Fibroblast of skin of left biceps (primary cell): ENCODE results near the gene INAVA.

Source experiments
- DNase-seq, 2 experiments: peaks; one replicate each; pipeline ENCODE4 v3.0.0-alpha.2; 2013; ENCODE audit warnings: low read depth in 2 of 2

INAVA gene

DNA sequence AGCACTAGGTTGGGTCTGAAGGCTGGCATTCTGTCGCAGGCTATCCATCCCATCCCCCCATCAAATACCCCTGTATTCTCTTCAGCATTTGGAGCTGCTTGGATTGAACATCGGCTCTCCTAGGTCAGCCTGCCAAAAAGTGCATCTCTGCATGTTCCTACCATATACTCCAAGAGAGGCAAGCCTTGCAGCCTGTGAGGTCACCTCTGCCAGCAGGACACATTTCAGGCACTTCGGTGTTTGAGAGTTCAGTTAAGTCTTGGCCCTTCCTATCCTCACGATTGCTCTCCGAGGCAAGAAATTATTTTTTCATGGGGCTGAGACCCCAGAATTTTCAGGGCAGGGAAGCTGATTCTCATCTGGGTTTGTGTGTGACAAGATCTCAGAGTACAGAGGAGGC, 19.3 kb upstream of the INAVA start:
- no peak for DNase-seq

DNA sequence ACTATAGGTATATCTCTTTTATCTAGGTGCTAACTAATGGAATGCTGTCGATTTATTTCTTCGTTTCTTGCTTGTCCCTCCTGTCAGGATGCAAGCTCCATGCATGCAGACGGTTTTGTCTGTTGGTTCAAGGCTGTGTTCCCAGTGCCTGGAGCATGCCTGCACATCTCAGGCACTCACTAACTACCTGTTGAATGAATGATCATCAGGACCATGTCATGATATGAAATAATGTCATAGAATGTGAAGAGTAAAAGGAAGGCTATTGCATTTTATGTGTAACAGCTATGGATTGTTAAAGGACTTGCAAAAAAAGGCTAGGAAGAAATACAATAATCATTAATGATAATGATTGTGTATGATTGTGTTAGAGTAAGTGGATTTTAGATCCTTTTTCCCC, 17.7 kb upstream of the INAVA start:
- DNase-seq, result no peak

DNA sequence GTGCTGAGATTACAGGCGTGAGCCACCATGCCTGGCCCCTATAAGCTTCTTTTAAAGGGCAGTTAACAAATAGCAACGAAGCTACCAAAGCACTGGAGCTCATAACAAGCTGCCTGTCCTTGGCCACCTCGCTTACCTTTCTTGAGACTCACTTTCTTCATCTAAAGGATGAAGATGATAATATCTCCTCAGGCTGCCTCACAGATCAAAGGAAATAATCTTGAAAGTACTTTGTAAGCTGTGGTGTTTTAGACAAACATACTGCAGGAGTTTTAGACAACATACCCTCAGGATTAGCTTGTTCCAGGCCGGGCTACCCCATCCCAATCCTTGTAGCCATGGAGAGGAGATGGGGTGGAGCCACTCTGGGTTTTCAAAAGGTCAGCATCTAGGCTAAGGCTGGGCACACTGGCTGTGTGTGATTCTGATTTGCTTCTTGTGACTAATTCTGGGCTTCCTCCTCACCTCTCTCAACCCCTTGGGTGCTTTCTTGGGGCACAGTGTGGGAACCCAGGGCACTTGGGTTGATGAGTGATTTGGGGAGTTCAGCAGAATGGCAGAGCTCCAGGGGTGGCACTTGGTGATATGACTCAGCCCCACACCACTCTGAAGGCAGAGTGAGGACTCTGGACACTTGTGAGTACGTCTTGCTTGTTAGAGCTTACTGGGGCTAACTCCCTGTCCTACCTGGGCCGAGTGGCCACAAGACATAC, 16.7 kb upstream of the INAVA start:
- DNase-seq, result no peak

DNA sequence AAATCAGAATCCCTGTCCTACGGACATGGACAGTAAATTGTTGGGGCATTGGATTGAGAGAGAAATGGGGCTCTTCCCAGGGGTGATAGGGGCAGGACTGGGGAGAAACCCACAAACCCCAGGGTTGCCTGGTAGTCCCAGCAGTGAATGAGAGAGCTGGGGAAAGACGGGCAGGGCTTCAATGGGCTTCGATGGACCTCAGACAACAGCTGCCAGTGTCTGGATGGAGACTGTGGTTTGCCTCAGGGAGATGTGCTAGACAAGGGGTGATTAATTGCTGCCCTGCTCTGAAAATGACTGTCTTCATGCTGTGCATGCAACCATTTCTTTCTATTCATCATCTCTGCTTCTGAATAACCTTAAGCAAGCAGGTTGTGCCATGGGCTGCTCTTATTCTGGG, 14.5 kb upstream of the INAVA start:
- DNase-seq, result no peak

DNA sequence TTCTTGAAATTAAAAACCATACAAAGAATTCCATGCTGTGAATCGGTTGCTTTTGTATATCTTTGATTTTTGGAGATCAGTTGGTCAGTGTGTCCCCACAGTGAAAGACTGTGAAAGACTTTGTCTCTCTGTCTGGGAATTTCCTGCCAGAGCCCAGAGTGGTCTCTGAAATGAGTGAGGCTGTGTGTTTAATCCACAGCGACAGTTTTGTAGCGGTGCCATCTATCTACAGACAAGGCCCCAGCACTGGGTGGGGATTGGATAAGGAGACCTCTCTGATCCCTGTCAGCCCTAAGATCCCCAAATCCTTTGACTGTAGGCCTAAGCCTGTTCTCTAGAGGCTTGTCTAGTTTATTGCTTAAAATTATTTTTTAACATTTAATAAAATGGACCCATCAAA, 11.6 kb upstream of the INAVA start:
- DNase-seq, result no peak

DNA sequence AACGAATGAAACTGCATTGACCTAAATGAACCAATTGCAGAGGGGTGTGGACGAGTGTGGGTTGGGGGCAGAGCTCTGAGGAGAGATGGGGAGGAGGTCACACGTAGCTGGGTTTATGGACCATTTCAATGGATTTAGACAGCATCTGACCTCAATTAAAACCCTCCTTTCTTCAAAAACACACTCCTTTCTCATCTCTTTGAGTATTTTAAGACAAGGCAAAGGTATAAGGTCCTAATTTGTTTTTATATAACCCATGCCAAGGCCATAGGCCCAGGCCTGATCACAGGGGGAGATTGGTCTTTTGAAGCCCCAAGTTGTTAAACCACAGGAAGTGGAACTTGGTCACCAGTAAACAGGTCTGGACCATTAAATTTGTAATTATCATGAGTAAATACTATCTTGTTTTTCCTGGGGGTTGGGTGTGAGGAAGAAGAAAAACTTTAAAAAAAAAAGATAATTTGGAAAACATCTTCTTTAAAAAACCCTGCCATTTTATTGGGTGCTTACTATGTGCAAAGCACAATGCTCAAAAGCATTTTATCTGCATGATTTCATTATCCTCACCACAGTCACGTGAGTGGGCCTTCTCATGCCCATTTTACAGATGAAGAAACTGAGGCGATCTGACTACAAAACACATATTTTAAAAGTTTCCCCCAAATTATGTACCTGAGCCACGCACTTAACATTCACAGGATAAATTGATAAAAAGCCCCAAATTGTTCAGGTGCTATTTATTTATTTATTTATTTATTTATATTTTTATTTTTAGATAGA, 8.9 kb upstream of the INAVA start:
- no peak for DNase-seq

DNA sequence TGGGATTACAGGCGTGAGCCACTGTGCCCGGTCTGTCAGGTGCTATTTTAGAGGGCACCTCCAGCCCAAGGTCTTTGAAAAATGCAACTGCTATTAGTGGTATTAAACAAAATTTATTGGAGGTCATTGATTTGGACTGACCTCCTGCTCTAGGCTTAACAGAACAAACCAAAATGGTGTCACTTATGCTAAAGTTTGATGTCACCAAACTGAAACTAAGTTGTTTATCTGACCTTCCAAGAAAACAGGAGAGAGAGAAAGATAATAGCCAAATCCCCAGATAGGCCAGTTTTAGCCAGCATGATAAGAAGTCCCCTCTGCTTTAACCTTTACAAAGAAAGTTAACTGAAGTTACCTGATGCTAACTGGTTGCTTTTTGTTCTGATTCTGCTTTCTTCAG, 8.1 kb upstream of the INAVA start:
- DNase-seq, result no peak

DNA sequence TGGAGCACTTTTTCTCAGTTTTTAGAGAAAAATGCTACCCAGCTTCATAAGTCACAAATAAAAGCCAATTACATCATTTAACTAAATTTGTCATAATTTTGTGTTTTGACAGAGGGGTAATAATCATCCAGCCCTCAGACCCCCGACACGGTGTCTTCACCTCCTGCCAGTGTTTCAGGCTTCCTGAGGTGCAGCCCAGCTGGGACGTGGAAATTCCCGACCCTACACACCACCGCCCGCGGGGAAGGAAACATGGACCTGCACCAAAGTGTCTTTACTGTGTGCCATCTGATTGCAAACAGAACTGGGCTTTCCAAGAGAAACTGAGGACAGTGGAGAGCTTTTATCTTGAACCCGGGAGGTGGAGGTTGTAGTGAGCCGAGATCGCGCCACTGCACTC, 7.7 kb upstream of the INAVA start:
- DNase-seq, result no peak

DNA sequence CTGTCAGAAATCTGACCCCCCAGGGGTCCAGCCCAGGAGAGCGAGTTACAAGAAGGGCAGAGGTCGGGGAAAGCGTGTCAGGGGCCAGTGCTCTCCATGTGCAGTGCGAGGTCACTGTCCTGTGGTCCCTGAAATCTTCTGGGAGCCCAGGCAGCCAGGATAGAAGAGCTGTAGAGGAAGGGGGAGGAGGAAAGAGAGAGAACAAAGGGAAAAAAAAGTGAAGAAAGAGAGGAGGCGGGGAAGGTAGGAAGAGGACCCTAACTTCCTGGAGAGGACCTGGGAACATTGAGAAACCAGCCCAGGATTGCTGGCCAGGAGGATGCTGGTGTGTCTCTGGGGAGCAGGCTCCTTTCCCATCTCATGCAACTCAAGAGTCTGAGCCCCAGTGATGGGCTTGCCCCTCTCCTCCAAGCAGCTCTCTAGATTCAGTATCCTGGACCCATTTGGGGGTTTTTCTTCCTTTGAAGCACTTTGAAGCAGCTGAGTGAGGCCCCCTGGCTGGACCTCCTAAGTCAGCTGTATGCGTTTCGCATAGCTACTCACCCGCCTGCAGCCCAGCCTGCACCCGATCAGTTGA, 6.8 kb upstream of the INAVA start:
- no peak for DNase-seq

DNA sequence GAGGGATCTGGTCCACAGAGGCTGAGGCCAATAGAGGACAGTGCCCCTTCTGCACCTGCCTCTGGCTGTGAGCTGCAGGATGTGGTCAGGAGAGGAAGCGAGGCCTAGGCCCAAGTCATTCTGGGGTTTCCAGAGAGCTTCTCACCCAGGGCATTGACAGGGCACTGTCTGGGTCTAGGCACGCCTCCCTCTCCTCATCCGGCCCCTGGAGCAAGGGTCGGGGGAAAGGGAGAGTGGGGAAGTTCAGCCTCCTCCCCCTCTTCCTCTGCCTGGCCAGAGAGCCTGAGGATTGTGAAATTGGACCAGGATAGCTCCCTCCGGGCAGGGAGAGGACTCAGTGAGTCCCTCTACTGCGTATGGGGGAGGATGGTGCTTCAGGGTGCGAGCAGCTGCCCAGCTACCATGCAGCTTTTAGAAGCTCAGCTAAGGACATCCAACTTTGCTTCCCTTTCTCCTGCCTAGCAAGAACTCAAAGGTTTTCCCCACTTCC, 6.3 kb upstream of the INAVA start:
- no peak for DNase-seq

DNA sequence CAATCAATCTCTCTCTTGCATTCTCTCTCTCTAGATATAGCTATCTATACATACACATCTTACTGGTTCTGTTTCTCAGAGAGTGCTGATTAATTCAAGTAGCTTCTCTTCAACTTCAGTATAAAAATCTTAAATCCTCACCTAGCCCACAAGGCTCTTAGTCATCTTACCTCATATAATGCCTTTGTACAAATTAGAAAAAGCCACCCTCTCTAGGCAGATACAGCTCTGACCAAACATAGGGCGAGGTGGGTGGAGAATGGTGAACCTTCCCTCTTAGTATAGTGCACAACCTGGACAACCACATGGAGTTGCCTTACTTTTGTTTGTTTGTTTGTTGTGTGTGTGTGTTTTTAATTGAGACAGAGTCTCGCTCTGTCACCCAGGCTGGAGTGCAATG, 5.1 kb upstream of the INAVA start:
- DNase-seq, result no peak

DNA sequence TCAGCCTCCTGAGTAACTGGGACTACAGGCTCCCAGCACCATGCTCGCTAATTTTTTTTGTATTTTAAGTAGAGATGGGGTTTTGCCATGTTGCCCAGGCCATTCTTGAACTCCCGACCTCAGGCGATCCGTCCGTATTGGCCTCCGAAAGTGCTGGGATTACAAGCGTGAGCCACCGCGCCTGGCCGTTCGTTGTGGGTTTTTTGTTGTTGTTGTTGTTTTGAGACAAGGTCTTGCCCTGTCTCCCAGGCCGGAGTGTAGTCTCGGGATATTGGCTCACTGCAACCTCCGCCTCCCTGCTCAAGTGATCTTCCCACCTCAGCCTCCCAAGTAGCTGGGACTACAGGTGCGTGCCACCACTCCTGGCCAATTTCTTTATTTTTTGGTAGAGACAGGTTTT, 4.7 kb upstream of the INAVA start:
- no peak for DNase-seq

DNA sequence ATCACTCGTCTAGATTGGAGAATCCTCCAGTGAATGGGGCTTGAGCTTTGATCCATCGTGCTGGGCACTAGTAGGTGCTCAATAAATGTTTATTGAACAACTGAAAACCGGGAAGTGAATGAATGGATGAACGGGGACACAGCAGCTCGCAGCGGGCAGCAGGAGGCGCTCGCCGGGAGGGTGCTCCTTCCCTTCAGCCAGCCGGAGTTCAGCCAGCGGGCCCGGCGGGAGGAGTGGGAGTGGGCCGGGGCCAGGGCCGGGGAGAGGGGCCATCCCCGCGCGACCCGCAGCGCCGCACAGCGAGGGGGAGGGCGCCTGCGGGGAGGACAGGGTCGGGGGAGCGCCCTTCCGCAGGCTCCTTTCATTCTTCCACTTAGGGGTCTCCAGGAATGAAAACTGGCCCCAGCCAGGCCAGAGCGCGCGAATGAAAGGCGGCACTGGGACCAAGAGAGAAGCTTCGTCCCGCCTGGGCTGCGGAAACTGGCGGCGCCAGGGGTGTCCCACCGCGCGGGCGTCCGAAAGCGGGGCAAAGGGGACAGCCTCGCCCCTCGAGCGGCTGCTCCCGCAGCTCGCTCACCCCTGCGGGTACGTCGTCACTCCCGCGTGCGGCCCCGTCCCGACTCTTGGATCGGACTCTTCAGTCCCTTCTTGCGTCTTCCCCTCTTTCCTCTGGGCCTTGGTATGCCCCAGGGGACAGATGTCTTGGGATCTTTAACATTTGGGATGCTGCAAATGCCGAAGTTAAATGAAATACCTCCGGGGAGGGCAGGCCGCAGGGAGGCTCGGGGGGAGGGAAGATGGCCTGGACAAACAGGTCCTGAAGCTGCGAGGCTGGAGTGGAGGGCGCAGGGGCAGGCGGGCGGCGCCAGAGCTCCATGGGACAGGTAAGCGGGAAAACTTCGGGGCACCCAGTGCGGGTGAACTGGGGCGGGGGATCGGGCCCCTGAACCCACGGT, 3.6 kb upstream of the INAVA start:
- DNase-seq, result peak; percentile 10 to 15

DNA sequence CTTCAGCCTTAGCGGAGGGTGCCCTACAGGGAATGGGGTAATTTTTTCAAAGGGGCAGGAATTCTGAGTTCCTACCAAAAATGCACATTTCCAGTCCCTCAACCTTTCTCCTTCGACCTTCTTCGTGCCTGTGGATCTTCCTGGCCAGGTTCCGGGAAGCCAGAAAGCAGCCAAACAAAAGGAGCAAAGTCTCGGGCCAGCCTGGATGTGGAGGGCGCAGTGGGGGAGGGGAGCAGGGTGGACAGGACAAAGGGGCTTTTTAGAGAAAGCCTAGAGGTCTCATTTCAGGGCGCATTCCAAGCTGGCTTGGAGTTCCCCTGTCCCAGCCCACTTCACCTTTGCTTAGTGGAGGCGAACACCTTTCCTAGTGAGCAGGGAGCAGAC, 2.9 kb upstream of the INAVA start:
- no peak for DNase-seq

DNA sequence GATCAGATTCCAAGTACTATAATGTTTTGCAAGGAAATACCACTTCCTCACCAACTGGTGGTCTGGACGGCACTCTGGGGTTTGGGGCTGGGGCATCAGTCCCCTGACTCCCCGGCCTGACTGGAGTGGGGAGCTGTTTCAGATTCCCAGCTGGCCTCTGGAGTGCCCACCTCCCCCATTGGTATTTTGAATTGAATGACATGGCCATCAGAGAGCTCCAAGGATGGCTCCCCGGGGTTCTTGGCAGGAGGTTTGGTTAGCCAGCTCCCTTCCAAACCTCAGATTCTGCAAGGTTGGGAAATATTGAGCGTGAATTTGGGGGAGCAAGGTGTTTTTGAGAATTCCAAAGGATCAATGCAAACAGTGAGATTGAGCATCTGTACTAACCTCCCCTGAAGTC, 2.2 kb upstream of the INAVA start:
- no peak for DNase-seq

DNA sequence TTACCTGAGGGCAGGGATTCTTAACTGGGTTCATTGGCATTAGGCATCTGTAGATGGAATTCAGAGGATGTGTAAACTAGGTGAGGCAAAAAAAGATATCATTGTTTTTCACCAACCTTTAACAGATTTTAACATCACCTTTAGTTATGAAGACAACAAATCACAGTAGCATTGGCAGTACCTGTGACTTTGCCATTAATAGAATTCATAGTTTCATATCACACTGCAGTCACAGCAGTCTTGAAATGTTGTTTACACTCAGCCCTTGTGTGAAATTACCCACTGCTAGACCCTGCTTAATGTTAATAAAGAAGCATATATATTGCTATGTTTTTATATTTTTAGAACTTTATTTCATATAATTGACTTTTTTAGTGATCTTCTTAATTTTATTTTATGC, 1.7 kb upstream of the INAVA start:
- no peak for DNase-seq

DNA sequence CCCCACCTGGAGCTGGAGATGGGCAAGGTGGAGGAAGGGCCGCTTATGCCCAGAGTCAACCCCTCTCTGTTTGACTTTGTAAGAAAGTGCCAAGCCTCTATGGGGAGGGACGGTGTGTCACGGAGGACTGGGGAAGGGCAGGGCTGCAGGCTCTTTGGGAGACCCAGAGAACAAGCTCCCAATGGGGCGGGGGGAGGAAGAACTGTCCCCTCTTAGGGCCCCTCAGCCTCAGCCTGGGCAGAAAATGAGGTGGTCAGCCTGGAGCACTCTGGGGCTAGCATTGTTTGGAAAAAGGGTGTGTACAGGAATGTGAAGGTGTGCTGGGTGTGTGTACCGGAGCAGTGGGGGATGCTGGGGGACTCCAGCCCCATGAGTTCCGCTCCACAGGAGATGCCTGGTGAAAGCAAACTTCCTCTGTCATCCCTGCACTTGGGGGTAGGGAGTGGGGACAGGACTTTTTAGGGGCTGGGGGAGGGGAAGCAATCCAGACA, 1.2 kb upstream of the INAVA start:
- DNase-seq, result no peak

DNA sequence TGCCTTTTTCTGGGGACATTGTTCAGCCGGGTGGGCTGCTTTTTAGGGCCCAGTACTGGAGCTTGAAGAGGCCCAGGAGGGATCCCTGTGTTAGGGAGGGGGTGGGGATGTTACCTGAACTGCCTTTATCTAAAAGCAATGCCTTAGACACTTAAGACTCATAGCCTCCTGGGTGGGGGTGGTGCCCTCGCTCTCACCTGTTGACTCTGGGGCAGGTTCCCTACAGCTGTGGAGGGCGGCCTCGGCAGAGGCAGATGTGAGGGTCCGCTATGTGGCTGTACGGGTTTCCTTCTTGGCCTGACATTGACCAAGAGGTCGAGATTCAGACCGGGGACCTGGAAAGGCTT, 716 bp downstream of the INAVA start:
- no peak for DNase-seq

DNA sequence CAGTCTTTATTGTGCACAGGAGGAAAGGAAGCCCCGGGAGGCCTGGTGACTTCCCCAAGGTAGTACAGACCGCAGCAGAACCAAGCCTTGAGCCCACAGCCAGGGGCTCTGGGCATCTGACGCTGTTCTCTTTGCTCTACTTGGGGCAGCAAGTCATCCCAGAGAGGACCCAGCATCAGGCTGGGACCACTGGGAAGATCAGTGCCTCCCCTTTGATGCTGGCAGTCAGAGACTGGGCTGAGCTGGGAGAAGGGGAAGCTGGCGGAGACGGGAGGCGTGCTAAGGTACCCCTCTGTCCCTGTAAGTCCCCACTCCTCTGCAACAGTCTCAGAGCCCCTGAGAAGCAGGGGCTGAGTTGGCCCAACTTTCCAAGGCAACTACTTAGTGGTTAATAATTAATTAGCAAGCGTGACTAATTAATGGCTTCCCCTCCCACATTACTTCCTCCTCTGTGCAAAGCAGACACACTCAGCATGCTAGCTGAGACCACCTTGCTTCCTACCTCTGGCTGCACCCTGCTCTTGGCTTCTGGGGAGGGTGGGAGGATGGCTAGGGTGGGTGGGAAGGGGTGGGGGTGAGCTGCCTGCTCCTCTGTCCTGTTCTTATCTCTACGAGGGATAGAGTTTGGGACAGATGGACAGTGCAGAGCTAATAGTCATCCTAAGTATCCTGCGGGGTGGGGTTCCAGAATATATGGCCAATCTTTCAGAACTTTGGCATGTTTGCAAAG, 1.3 kb downstream of the INAVA start:
- DNase-seq, result no peak

DNA sequence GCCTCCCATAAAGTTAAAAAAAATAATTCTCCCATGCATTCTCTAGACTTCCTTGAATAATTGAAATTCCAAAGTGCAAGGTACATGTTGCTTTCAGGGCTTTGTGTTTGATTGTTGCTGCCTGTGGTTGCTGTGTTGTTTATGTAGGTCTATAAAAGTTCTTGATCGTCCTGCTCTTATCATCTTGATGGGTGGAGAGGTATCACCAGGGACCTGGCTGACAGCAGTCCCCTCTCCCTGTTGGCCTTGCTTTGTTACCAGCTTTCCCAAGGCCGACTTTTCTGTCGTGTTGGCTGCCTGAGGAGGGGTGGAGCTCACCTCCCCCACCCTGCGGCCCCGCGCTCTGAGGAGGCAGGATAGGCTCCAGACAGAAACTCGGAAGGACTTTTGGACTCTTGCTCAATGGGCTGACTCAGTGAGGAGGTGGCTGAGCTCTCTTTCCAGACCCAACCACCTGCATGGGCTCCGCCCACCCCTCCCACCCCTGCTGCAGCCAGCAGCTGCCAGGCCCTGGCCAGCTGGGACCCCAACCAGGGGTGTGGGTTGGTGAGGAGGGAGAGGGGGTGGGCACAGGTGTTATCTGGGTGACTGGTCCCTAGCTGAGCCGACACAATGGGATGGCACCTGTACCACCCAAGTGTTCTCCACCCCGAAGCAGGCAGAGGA, 2.0 kb downstream of the INAVA start:
- DNase-seq, result no peak

DNA sequence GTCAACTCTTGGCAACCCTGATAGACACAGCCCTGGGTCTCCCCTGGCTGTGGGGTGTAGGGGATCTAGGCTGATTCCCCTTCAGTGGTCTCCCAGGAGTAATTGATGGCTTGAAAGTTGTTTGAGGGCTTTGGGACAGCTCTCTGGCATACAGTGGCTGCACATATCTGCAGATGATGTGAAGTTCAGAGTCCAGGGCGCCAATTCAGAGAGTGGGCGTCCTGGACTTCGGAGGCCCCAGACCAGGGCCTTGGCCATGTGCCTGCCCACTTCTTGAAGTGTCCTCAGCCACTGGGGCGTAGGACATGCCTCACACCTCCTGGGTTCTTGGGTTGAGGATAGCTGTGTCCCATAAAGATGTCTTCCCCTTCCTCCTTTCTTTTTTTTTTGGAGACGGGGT, 2.6 kb downstream of the INAVA start:
- DNase-seq, result no peak
